GM19372 (cell line): ENCODE data around the gene KCNK13.
"Not testable (repeated sequence)": the region's sequence is repeated elsewhere in the genome, so short reads cannot be mapped to it uniquely, and the experiment has no call there.

Experiments
- ATAC-seq: cut with Tn5 transposase; IDR thresholded peaks from one replicate; pipeline ENCODE4 v1.9.1; 2021; ENCODE audit warnings: mild to moderate bottlenecking, low read depth, moderate library complexity; ENCODE audit not compliant: unreplicated experiment

KCNK13 gene

GRCh38 chr14:90184571-90185266 lies 122.9 kb downstream of the KCNK13 start:
- no peak for ATAC-seq

DNA sequence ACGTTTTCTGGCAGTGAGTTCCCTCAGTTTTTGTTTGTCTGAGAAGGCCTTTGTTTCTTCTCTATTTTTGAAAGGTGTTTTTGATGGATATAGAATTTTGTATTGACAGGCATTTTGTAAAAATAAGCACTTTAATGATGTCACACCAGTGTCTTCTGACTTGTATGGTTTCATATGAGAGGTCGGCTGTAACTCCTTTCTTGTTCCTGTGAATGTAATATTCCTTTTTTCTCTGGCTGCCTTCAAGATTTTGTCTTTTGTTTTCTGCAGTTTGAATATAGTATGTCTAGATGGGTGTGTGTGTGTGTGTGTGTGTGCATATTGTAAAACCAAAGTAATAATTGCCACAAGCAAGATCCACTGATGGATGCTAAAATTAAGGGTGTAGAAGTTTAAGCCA lies 126.8 kb downstream of the KCNK13 start:
- ATAC-seq, result no peak

DNA sequence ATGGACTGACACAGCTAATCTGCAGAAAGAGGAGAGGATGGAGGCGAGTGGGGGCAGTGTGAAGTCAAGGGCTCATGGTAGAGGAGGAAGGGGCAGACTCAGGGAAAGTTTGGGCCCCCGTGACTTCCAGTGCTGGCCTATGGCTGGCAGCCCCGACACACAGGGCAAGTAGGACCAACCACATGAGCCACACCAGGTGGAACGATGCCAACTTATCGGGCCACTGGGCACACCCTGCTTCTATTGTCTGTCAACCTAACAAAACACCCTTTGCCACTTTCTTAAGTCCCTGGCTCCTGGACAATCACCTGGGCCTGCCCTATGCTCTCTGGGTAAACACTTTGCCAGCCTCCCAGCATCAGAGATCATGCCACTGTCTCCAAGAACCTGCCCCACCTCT lies 129.4 kb downstream of the KCNK13 start:
- ATAC-seq, result no peak

DNA sequence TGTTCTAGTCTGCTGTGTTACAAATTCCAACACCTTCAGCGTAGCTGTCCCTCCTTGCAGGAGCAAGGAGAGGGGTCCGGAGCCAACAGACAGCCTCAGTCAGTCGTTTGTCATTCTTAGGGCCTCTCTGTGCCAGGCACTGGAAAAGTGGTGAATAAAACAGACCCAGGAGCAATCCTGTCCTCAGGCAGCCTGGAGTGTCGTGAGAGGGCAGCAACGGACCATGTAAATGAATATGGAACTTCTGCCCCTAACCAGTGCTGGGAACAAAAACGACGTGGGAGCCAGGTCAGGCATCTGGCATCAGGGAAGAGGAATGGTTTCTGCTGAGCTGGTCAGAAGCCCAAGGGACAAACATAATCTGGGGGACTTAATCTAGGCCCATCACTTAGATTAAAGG lies 129.8 kb downstream of the KCNK13 start:
- ATAC-seq, result no peak

DNA sequence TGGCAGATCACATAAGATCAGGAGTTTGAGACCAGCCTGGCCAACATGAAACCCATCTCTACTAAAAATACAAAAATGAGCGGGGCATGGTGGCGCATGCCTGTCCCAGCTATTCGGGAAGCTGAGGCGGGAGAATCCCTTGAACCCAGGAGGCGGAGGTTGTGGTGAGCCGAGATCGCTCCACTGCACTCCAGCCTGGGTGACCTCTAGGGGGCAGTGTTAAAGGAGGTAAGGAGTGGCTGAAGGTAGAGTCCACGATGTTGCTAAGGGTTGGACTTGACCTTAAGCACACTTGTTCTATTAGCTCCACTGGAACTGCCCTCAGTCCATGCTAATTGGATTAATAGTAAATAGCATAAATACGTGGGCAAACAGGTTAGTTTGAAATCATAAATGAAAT lies 132.1 kb downstream of the KCNK13 start:
- ATAC-seq, result no peak

GRCh38 chr14:90194706-90195105 lies 132.9 kb downstream of the KCNK13 start:
- no peak for ATAC-seq

DNA sequence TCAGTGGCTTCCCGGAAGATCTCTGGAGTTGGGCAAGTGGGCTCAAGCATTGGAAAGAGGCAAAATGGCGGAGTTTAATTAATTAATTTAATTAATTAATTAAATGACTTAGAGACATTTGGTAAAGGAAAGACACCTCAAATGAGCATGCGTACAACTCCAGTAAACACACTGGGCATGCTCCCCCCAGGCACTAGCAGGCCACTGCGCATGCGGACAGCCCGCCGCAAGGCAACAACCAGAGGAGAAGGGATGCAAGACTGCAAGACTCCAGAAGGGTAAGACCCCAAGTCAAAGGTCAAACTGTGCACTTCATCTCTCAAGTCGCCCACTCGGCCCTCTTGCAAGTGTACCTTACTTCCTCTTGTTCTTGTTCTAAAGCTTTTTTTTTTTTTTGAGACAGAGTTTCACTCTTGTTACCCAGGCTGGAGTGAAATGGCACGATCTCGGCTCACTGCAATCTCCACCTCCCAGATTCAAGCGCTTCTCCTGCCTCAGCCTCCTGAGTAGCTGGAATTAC lies 136.8 kb downstream of the KCNK13 start:
- no peak for ATAC-seq

- ATAC-seq, result not testable (repeated sequence)
These were observed 138.8 kb downstream of the KCNK13 start for GRCh38 chr14:90200546-90200945.

DNA sequence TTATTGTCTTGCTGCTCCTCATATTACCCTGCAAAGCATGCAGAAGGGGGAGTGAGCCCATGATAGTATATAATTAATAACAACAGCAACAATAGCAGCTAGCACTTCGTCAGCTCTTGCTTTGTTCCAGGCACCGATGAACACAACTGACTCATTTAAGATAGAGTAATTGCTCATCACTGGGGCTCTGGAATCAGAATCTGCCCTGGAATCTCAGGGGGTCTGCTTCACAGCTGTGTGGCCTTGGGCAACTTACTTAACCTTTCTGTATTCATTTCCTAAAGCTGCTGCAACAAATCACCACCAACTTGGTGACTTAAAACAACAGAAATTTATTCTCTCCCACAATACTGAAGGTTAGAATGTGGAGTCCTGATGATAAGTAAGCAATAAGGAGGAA lies 139.6 kb downstream of the KCNK13 start:
- no peak for ATAC-seq

- ATAC-seq, result no peak
These were observed 142.7 kb downstream of the KCNK13 start for GRCh38 chr14:90204516-90204915.

DNA sequence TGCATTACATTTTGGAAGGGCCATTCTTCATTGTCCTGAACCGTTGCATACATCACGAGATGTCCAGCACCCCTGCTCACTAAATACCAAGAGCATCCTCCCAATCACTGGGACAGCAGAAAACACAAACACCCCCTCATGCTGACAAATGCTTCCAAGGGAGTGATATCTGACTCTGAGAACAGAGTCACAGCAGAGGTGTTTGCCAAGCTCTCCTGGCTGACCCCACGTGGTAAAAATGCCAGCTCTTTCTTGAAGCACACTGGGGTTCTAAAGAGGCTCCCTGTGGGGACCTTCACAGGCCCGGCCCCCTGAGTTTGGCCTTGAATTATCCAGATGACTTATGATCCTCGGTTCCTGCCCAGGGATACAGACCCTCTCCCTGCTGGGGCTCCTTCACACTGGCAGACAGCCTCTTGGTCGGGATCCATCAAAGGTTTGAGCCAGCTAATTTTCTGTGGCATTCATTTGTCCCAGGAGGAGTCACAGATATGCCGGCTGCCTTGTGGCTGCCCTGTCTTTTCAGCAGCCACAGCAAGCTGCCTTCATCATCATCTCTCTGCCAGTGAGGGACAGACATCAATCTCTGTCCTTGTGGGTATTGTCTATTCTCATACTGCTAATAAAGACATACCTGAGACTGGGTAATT lies 151.4 kb downstream of the KCNK13 start:
- ATAC-seq, result no peak

DNA sequence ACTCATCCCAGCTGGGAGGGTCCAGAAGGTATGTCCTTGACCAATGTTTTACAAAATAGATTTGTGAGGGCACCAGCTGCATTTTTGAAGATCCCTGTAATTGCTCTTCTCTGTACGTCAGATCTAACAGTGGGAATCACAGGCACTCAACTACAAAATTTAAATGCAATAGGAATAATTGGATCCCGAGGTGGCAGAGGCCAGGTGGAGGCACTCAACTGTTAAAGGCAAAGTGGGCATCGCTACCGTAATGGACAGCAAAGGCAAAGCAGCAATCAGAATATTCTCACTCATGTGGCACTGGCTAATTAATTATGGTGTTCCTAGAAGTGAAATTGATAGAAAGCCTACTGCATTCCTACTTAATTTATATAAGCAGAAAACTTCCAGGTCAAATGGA lies 166.7 kb downstream of the KCNK13 start:
- no peak for ATAC-seq

DNA sequence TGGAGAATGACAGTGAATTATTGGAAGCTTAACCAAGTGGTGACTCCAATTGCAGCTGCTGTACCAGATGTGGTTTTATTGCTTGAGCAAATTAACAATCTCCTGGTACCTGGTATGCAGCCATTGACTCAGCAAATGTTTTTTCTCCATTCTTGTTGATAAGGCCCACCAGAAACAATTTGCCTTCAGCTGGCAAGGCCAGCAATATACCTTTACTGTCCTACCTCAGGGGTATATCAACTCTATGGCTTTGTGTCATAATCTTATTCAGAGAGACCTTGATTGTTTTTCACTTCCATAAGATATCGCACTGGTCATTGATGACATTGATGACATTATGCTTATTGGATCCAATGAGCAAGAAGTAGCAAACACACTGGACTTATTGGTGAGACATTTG lies 168.1 kb downstream of the KCNK13 start:
- ATAC-seq, result not testable (repeated sequence)
